HepG2 (cell line): ENCODE measurements around the gene TRMT1. TPM values are rescaled to one million over a fixed set of nuclear protein-coding genes. Genes with fewer than 3 reads are reported as not detected.
A peak's percentile ranks its signal among the peaks of the same experiment; 100 is the strongest.

Source experiments
- BCL6 ChIP-seq: IDR thresholded peaks from 2 replicates; pipeline ENCODE4 v1.6.1; 2016; ENCODE audit warnings: missing genetic modification reagents, missing compliant biosample characterization
- CEBPB ChIP-seq: IDR thresholded peaks from 2 replicates; pipeline ENCODE4 v1.6.1; 2011; ENCODE audit warnings: low read depth, low read length, improper control_type of control experiment, borderline replicate concordance
- NFATC3 ChIP-seq: sonication (generic); formaldehyde crosslinking; IDR thresholded peaks from 2 replicates; pipeline ENCODE4 v1.5.1; 2020; ENCODE audit warnings: mild to moderate bottlenecking, missing genetic modification reagents
- SNAI1 ChIP-seq: sonication (generic); formaldehyde crosslinking; IDR thresholded peaks from 2 replicates; pipeline ENCODE4 v1.5.0; 2020; ENCODE audit warnings: mild to moderate bottlenecking, missing genetic modification reagents, borderline replicate concordance
- TOPORS ChIP-seq: sonication (generic); formaldehyde crosslinking; IDR thresholded peaks from 2 replicates; pipeline ENCODE4 v1.8.0; 2023; ENCODE audit warnings: mild to moderate bottlenecking, missing genetic modification reagents
- ZEB1 ChIP-seq: IDR thresholded peaks from 2 replicates; pipeline ENCODE4 v1.6.1; 2012; ENCODE audit warnings: mild to moderate bottlenecking, low read depth, inconsistent platforms; ENCODE audit not compliant: insufficient replicate concordance
- ZMYM2 ChIP-seq: sonication (generic); formaldehyde crosslinking; IDR thresholded peaks from 2 replicates; pipeline ENCODE4 v1.8.0; 2022; ENCODE audit warnings: mild to moderate bottlenecking, missing genetic modification reagents
- ZNF12 ChIP-seq: sonication (generic); formaldehyde crosslinking; IDR thresholded peaks from 2 replicates; pipeline ENCODE4 v1.5.0; 2020; ENCODE audit warnings: missing genetic modification reagents
- ZNF296 ChIP-seq: sonication (generic); formaldehyde crosslinking; conservative IDR thresholded peaks from 2 replicates; pipeline ENCODE4 v1.5.0; 2020; ENCODE audit warnings: mild to moderate bottlenecking, missing genetic modification reagents
- ZNF607 ChIP-seq: sonication (generic); formaldehyde crosslinking; IDR thresholded peaks from 2 replicates; pipeline ENCODE4 v1.5.1; 2020; ENCODE audit warnings: missing genetic modification reagents, mild to moderate bottlenecking, borderline replicate concordance
- ZNF883 ChIP-seq: sonication (generic); formaldehyde crosslinking; IDR thresholded peaks from 2 replicates; pipeline ENCODE4 v1.5.1; 2020; ENCODE audit warnings: mild to moderate bottlenecking, missing genetic modification reagents; ENCODE audit errors: not compliant biosample characterization
- polyA plus RNA-seq, 8 experiments: library from polyadenylated mRNA; depleted of rRNA in 3 of 8; stranded (reverse) in 7 of 8; unstranded in 1 of 8; fragments of >200 nt; fragmentation: Illumina TruSeq in 4 of 8; extraction: Trizol in 4 of 8; gene quantifications; 2 replicates each; pipeline versions ENCODE4 v1.2.1 to v1.2.3, GENCODE V29; 2011 to 2016; ENCODE audit warnings: low read depth in 4 of 8, missing spikeins in 1 of 8, mixed read lengths in 1 of 8; ENCODE audit not compliant: insufficient read depth in 1 of 8
- total RNA-seq, 5 experiments: library from RNA; depleted of rRNA; stranded (reverse); fragments of >200 nt; fragmentation: Illumina TruSeq; extraction: Trizol; gene quantifications; 2 replicates each; pipeline ENCODE4 v1.2.3, GENCODE V29; 2016; ENCODE audit warnings: low read depth in 1 of 5
- TF ChIP-seq, protein P1 (sequence below): sonication (generic); formaldehyde crosslinking; IDR thresholded peaks from 2 replicates; pipeline ENCODE4 v1.9.0; 2021; ENCODE audit warnings: missing genetic modification reagents, borderline replicate concordance
- TF ChIP-seq, protein P2 (sequence below): sonication (generic); formaldehyde crosslinking; IDR thresholded peaks from 2 replicates; pipeline ENCODE4 v1.5.0; 2020; ENCODE audit warnings: mild to moderate bottlenecking, missing genetic modification reagents
- TF ChIP-seq, protein P3 (sequence below): sonication (generic); formaldehyde crosslinking; IDR thresholded peaks from 2 replicates; pipeline ENCODE4 v1.9.0; 2022; ENCODE audit warnings: low read depth, missing genetic modification reagents
- TF ChIP-seq, protein P4 (sequence below), 2 experiments: IDR thresholded peaks; 2 replicates each; pipeline ENCODE4 v1.6.1; 2011 to 2012; ENCODE audit warnings: low read length in 2 of 2, borderline replicate concordance in 1 of 2, low read depth in 1 of 2, mild to moderate bottlenecking in 1 of 2, moderate library complexity in 1 of 2
- TF ChIP-seq, protein P5 (sequence below): sonication (generic); formaldehyde crosslinking; conservative IDR thresholded peaks from 2 replicates; pipeline ENCODE4 v1.4.0; 2020; ENCODE audit warnings: missing genetic modification reagents

TRMT1 gene
- total and polyA plus RNA-seq, 2 of the 13 experiments (the other 11 are each of a cell fraction or from before 2014, with no cell fraction given), result 35.5 to 44.1 TPM

DNA sequence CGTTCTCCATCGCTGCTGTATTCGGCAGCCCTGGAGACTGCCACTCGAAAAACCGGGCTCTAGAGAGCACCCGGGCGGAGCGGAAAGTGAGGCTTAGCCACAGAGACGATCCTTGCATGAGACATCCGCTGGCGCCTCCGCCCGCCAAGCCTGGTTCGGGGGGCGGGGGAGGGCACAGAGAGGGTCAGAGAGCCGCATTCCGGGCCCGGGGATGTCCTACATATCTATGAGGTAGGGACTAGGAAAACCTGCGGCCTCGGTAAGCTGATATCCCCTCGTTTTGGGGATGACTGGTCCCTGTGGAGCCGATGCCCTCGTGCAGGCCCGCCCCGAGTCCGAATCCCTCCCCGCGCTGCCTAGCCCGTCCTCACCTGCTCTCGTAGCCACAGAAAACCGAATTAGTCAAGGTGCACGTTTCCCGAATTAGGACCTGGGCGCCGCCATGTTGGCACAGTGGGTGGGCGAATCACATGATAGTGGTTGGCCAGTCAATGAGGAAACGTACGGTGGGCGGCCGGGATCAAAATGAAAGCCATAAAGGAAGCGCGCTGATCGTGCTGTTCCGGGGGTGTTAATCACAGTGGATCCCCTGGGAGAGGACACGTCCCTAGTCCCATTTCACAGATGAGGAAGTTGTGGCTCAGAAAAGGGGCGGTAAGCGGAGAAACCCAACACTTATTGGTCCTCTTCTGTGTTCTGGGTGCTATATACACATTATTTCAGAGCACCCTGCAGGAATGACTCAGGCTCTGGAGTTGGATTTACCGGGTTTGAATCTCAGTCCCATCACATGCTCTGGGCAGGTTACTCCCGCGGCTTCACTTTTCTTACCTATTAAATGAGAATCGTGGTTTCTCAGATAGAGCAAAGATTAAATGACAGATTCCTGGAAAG is at the start of gene TRMT1 (continued):
- TF ChIP-seq, protein P1, sequence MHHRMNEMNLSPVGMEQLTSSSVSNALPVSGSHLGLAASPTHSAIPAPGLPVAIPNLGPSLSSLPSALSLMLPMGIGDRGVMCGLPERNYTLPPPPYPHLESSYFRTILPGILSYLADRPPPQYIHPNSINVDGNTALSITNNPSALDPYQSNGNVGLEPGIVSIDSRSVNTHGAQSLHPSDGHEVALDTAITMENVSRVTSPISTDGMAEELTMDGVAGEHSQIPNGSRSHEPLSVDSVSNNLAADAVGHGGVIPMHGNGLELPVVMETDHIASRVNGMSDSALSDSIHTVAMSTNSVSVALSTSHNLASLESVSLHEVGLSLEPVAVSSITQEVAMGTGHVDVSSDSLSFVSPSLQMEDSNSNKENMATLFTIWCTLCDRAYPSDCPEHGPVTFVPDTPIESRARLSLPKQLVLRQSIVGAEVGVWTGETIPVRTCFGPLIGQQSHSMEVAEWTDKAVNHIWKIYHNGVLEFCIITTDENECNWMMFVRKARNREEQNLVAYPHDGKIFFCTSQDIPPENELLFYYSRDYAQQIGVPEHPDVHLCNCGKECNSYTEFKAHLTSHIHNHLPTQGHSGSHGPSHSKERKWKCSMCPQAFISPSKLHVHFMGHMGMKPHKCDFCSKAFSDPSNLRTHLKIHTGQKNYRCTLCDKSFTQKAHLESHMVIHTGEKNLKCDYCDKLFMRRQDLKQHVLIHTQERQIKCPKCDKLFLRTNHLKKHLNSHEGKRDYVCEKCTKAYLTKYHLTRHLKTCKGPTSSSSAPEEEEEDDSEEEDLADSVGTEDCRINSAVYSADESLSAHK (CRISPR knock-in tag), result no peak
- no peak for TF ChIP-seq SNAI1 (CRISPR knock-in tag)
- TF ChIP-seq ZEB1, result peak; percentile 40
- TF ChIP-seq, protein P2, sequence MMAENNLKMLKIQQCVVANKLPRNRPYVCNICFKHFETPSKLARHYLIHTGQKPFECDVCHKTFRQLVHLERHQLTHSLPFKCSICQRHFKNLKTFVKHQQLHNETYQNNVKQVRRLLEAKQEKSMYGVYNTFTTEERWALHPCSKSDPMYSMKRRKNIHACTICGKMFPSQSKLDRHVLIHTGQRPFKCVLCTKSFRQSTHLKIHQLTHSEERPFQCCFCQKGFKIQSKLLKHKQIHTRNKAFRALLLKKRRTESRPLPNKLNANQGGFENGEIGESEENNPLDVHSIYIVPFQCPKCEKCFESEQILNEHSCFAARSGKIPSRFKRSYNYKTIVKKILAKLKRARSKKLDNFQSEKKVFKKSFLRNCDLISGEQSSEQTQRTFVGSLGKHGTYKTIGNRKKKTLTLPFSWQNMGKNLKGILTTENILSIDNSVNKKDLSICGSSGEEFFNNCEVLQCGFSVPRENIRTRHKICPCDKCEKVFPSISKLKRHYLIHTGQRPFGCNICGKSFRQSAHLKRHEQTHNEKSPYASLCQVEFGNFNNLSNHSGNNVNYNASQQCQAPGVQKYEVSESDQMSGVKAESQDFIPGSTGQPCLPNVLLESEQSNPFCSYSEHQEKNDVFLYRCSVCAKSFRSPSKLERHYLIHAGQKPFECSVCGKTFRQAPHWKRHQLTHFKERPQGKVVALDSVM (CRISPR knock-in tag), result 0 out of 2 replicates have a peak, but pooled peaks have one; percentile 22
- TF ChIP-seq CEBPB, result no peak
- TF ChIP-seq, protein P3, sequence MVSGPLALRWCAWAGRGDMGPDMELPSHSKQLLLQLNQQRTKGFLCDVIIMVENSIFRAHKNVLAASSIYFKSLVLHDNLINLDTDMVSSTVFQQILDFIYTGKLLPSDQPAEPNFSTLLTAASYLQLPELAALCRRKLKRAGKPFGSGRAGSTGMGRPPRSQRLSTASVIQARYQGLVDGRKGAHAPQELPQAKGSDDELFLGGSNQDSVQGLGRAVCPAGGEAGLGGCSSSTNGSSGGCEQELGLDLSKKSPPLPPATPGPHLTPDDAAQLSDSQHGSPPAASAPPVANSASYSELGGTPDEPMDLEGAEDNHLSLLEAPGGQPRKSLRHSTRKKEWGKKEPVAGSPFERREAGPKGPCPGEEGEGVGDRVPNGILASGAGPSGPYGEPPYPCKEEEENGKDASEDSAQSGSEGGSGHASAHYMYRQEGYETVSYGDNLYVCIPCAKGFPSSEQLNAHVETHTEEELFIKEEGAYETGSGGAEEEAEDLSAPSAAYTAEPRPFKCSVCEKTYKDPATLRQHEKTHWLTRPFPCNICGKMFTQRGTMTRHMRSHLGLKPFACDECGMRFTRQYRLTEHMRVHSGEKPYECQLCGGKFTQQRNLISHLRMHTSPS (CRISPR knock-in tag), result no peak
- TF ChIP-seq, protein P4, sequence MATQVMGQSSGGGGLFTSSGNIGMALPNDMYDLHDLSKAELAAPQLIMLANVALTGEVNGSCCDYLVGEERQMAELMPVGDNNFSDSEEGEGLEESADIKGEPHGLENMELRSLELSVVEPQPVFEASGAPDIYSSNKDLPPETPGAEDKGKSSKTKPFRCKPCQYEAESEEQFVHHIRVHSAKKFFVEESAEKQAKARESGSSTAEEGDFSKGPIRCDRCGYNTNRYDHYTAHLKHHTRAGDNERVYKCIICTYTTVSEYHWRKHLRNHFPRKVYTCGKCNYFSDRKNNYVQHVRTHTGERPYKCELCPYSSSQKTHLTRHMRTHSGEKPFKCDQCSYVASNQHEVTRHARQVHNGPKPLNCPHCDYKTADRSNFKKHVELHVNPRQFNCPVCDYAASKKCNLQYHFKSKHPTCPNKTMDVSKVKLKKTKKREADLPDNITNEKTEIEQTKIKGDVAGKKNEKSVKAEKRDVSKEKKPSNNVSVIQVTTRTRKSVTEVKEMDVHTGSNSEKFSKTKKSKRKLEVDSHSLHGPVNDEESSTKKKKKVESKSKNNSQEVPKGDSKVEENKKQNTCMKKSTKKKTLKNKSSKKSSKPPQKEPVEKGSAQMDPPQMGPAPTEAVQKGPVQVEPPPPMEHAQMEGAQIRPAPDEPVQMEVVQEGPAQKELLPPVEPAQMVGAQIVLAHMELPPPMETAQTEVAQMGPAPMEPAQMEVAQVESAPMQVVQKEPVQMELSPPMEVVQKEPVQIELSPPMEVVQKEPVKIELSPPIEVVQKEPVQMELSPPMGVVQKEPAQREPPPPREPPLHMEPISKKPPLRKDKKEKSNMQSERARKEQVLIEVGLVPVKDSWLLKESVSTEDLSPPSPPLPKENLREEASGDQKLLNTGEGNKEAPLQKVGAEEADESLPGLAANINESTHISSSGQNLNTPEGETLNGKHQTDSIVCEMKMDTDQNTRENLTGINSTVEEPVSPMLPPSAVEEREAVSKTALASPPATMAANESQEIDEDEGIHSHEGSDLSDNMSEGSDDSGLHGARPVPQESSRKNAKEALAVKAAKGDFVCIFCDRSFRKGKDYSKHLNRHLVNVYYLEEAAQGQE (IDR thresholded peaks at IDR 0.05; ENCODE audit: borderline replicate concordance in 1 of 2, low read depth in 1 of 2, low read length in 2 of 2), result 0 out of 4 replicates have a peak, but pooled peaks of 1 of the 2 experiments have one; percentile 46
- no peak for TF ChIP-seq TOPORS (CRISPR knock-in tag)
- TF ChIP-seq NFATC3, result 0 out of 2 replicates have a peak, but pooled peaks have one; percentile 56
- TF ChIP-seq, protein P5, sequence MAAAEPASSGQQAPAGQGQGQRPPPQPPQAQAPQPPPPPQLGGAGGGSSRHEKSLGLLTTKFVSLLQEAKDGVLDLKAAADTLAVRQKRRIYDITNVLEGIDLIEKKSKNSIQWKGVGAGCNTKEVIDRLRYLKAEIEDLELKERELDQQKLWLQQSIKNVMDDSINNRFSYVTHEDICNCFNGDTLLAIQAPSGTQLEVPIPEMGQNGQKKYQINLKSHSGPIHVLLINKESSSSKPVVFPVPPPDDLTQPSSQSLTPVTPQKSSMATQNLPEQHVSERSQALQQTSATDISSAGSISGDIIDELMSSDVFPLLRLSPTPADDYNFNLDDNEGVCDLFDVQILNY (CRISPR knock-in tag), result 0 out of 2 replicates have a peak, but pooled peaks have one; percentile 22
- TF ChIP-seq ZNF883, result no peak
- TF ChIP-seq ZNF296, result no peak
- peak; percentile 48 for TF ChIP-seq BCL6 (CRISPR knock-in tag)
- 0 out of 2 replicates have a peak, but pooled peaks have one; percentile 31 for TF ChIP-seq ZNF607 (CRISPR knock-in tag)
- no peak for TF ChIP-seq ZNF12 (CRISPR knock-in tag)
- peak; percentile 87; the same call in 1 of the 2 replicates for TF ChIP-seq ZMYM2 (CRISPR knock-in tag)
